Posterior vena cava (tissue), 2 donors: Measurements from ENCODE around the gene CCDC117. TPM values are rescaled to one million over a fixed set of nuclear protein-coding genes. Genes with fewer than 3 reads are reported as not detected.
A peak's percentile ranks its signal among the peaks of the same experiment; 100 is the strongest.
"Not testable (repeated sequence)": the region's sequence is repeated elsewhere in the genome, so short reads cannot be mapped to it uniquely, and the experiment has no call there.

Experiments used
- DNase-seq: peaks from one replicate; pipeline ENCODE4 v3.0.0-alpha.2; 2020; ENCODE audit warnings: low spot score
- intact Hi-C, 2 donors: fragments of 100-400 bp; cut with DNase I; formaldehyde crosslinking; loops; one replicate each; pipeline versions ENCODE4 v1.14.1 to v1.14.2; 2022 to 2023
- total RNA-seq, 2 donors: library from RNA; stranded (reverse); fragmentation: NEBNext Ultra II Directional; extraction: Animal tissue kit (Norgen Biotek cat#: 25700); gene quantifications; one replicate each; pipeline ENCODE4 v1.2.1, GENCODE V29; 2021
- donor health status: DM: yes; HTN: yes; CAD: no.
- donor health status: DM: yes; HTN: yes; CAD: no.

CCDC117 gene
- total RNA-seq, 2 donors from 2014 or later: 12.0 to 19.6 TPM

GRCh38 chr22:28798810-28799605, 26.5 kb downstream of the CCDC117 start:
- peak; percentile 83 for DNase-seq
- intact Hi-C loops: loop anchor here in 1 of 2 donors (1.0 kb wide), 1 partner anchor 16 kb away; no protein-coding TSS in a partner anchor

DNA sequence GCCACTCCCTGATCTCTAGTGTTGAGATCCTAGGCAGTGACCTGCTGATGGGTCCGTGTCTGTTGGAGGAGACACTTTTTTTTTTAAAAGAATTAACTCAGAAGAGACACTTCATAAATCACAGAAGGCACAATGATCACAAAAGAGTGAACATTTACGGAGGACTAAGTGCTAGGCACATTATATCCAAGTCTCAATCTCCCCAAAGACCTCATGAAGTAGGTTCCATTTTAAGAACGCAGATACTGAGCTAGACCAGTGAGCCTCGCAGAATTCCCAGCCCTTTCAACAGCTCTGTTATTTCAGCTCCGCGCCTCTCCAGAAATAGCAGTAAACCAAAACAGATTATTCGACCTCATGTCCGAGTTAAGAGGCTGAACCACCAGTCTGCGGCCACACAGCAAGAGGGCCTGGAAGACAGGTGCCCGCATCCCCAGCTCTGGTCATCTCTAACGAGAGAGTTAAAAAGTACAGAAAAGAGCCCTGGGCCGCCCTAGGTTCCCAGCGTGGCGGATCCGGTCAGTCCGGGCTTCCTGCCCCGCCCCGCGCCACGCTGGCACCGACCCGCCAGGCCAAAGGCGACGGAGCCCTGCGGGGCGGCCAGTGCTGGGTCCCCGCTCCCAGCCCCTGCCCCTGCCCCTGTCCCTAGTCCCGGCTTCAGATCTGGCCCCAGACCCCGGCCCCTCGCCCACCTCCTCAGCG, 27.3 kb downstream of the CCDC117 start:
- DNase-seq: peak; percentile 89
- intact Hi-C loops: no loop called here

- intact Hi-C loops: no loop called here
- DNase-seq: peak; percentile 99
These were observed 28.0 kb downstream of the CCDC117 start, which contains the start of gene XBP1 for GRCh38 chr22:28800308-28801041. TSS of gene XBP1 (minus strand) at chr22:28800569.

DNA sequence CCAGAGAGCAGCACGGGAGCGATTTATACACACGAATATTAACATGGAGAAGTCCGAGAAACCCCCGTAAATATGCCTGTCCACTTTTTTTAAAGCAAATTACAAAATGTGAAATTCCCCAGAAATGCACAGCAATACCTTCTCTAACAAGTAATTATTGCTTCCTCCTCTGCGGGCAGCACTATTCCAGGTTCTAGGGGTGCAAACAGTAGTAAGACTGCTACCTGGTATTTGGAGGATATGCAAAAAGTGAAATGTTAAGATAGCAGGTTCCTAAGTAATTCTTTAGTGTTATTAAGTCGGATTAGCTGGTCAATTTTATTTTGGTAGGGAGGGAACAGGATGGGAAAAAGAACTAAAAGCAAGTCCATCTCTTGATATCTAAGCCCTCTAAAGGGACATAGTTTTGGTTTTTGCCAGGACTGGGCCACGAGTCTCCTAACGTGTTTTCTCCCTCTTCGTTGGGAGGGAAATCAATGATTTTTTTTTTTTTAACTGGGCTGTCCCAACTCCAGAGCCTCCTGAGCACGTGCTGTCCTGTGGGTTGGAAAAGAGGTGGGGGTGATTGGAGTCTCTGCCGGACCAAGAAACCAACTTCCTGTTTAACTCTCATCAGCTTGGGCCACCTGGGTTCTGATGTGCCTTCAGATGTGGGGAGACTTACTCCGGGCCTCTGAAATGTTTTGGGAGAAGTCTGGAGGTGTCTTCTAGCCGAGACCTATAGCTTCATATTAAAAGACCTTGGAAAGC, 29.5 kb downstream of the CCDC117 start:
- intact Hi-C loops: no loop called here
- DNase-seq: no peak

DNA sequence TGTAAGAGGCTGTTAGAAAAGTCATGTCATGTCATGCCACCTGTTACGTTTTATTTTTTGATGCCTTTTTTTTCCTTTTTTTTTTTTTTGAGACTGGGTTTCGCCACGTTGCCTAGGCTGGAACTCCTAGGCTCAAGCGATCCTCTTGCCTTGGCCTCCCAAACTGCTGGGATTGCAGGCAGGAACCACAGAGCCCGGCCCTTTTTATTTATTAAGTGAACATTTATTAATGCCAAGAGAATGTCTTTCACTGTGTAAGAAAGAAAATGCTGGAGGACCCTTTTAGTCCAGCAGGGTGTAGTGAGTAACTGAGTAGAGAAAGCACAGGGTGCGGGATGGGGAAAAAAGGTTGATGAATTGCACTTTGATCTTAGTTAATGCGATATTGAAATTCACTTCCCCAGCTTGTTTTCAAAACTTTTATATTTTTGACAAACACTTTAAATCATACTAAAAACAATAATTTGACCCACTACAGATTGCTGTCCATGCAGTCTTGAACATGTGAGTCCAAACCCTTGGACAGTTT, 30.2 kb downstream of the CCDC117 start:
- no peak for DNase-seq
- intact Hi-C loops: no loop called here

DNA sequence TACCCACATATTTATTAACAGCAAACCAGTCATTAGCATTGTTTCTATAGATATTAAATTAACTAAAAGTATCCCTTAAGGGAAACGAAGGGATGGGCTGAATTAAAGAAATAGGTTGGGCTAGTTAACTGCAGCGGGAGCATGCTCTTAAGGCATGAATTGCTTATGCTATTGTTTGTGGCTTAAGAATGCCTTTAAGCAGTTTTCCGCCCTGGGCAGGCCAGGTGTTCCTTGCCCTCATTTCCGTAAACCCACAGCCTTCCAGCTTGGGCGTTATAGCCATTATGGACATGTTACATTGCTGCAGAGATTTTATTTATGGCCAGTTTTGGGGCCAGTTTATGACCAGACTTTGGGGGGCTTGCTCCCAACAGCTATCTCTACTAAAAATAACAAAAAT, 32.9 kb downstream of the CCDC117 start:
- DNase-seq, intact Hi-C loops: not testable (repeated sequence)

GRCh38 chr22:28808716-28809355, 36.3 kb downstream of the CCDC117 start:
- intact Hi-C loops: no loop called here
- DNase-seq: no peak

DNA sequence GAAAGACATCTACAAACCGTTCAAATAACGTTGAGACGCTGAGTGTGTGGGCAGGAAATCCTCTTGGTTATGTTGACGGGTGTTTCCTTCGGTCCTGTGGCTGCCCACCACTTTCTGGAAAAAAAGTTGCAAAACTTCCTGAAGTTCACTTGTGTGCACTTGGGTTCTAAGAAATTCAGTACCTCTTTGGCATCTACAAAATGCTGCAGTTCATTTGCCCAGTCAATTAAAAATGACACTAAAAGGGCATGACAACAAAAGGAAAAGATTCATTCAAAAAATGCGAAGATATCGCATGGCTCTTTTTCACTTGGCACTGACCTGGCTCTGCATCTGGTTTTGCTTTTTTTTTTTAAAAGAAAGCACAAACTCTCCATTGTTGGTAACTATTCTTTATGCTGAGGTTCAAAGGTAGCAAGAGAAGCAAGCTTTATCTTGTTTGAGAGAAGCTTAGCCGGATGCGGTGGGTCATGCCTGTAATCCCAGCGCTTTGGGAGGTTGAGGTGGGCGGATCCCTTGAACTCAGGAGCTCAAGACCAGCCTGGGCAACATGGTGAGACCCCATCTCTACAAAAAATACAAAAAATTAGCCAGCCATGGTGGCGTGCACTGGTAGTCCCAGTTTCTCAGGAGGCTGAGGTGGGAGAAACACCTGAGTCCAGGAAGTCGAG, 38.5 kb downstream of the CCDC117 start:
- DNase-seq: no peak

DNA sequence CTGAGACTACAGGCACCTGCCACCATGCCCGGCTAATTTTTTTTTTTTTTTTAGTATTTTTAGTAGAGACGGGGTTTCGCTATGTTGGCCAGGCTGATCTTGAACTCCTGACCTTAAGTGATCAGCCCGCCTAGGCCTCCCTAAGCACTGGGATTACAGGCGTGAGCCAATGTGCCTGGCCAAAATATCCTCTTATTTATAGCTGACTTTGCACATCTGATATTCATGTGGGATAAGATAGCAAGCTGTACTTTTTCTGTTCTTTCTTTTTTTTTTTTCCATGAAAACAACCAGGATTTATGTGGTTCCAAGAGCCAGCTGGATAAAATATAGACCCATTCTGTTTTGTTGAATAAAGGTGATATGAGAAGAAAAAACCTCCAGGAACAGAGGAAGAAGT, 40.0 kb downstream of the CCDC117 start:
- no peak for DNase-seq
- intact Hi-C loops: no loop called here

More for the DNA sequence above, 38.5 kb downstream of the CCDC117 start:
- intact Hi-C loops: no loop called here

- peak; percentile 72 for DNase-seq
- intact Hi-C loops: no loop called here
These were observed 41.5 kb downstream of the CCDC117 start for GRCh38 chr22:28813772-28814518.

DNA sequence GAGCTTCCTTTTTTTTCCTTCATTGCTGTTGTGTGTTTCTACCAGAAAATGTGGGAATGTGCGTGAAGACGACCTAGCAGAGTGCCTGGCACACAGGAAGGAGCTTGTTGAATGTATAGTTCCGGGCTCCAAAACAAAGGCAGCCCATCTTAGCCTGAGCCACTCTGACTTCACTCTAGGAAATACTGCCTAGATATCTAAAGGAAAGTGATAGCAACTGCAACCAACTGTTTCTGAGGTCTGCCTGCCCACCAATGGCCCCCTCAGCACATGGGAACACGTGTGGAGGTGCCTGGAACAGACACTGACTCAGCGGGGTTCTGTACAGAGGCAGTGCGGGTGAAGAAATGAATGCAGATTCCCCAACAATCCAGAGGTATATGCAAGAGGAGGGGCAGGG, 42.6 kb downstream of the CCDC117 start:
- no peak for DNase-seq
- intact Hi-C loops: loop anchor here in 1 of 2 donors (1.0 kb wide), 1 partner anchor 17 kb away; no protein-coding TSS in a partner anchor

DNA sequence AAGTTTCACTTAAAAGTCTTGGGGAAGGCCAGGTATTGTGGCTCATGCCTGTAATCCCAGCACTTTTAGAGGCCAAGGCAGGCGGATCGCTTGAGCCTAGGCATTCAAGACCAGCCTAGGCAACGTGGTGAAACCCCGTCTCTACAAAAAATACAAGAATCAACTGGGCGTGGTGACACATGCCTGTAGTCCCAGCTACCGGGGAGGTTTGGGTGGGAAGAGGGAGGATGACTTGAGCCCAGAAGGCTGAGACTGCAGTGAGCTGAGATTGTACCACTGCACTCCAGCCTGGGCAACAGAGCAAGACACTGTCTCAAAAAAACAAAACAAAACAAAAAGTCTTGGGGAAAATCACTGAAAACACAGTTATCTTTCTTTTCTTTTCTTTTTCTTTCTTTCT, 43.2 kb downstream of the CCDC117 start:
- no peak for DNase-seq
- intact Hi-C loops: loop anchor here in 1 of 2 donors (1.0 kb wide), 1 partner anchor 17 kb away; no protein-coding TSS in a partner anchor

DNA sequence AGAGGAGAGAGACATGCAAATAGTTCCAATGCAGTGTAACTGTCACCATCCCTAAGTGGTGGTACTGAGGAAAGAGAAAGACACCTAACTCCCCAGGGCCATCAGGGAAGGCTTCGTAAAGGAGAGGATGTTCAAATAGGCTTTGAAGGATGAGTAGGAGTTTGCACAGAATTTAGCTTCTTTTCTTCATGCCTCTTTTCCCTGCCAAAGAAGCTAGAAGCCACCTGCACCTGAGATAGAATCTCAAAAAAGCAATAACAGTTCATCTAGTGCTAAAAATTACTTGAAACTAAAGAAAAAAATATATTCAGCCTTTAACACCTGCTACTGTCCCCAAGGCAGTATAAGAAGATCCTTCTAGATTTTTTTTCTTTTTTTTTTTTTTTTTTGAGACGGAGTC, 44.6 kb downstream of the CCDC117 start:
- intact Hi-C loops: no loop called here
- no peak for DNase-seq

- intact Hi-C loops: no loop called here
- DNase-seq: peak; percentile 66
These were observed 45.7 kb downstream of the CCDC117 start for GRCh38 chr22:28817919-28818859.

- intact Hi-C loops: no loop called here
- no peak for DNase-seq
These were observed 47.0 kb downstream of the CCDC117 start for GRCh38 chr22:28819253-28820096.
